Mucosa of descending colon (tissue), 3 donors: ENCODE measurements around the gene FN1. TPM values are rescaled to one million over a fixed set of nuclear protein-coding genes. Genes with fewer than 3 reads are reported as not detected.
"Not testable (repeated sequence)": the region's sequence is repeated elsewhere in the genome, so short reads cannot be mapped to it uniquely, and the experiment has no call there.

Experiments used
- ATAC-seq: fragments of 200-7000 bp; cut with Tn5 transposase; one replicate; pipeline ENCODE4 v1.9.1; 2020; ENCODE audit warnings: mild to moderate bottlenecking, moderate library complexity
- DNase-seq, 3 donors: peaks; one replicate each; pipeline ENCODE4 v3.0.0-alpha.2; 2020
- H3K36me3 ChIP-seq: fragments of 200-600 bp; one replicate; pipeline ENCODE4 v1.8.0; 2021; ENCODE audit warnings: low read depth, mild to moderate bottlenecking
- H3K4me1 ChIP-seq: fragments of 200-600 bp; one replicate; pipeline ENCODE4 v1.8.0; 2021; ENCODE audit warnings: low read depth, mild to moderate bottlenecking
- H3K4me3 ChIP-seq: fragments of 200-600 bp; one replicate; pipeline ENCODE4 v1.8.0; 2021; ENCODE audit warnings: mild to moderate bottlenecking
- H3K9me3 ChIP-seq: fragments of 200-600 bp; one replicate; pipeline ENCODE4 v1.8.0; 2021; ENCODE audit warnings: mild to moderate bottlenecking
- intact Hi-C, 2 donors: fragments of 100-400 bp; cut with DNase I in 1 of 2; cut with micrococcal nuclease in 1 of 2; formaldehyde crosslinking; loops; one replicate each; pipeline versions ENCODE4 v1.11.0 to v1.11.1; 2022; cut with DNase I, micrococcal nuclease
- total RNA-seq, 3 donors: library from RNA; stranded (reverse); fragmentation: NEBNext Ultra II Directional in 2 of 3; extraction: Animal tissue kit (Norgen Biotek cat#: 25700) in 2 of 3; gene quantifications; one replicate each; pipeline versions ENCODE4 v1.2.1 to v1.2.4, GENCODE V29; 2021 to 2023
- TF ChIP-seq, protein P1 (sequence below): fragments of 200-600 bp; IDR thresholded peaks from one replicate; pipeline ENCODE4 v1.8.0; 2022; ENCODE audit warnings: antibody characterized with exemption, mild to moderate bottlenecking
- donor health status: DM: no; HTN: no; CAD: no; lungs with moderate emphysema.
- donor health status: DM: no; HTN: no; CAD: no.
- donor health status: DM: no; HTN: yes; CAD: no.

FN1 gene
- total RNA-seq, 3 donors from 2014 or later, result 30.3 to 1,060 (median 208) TPM

DNA sequence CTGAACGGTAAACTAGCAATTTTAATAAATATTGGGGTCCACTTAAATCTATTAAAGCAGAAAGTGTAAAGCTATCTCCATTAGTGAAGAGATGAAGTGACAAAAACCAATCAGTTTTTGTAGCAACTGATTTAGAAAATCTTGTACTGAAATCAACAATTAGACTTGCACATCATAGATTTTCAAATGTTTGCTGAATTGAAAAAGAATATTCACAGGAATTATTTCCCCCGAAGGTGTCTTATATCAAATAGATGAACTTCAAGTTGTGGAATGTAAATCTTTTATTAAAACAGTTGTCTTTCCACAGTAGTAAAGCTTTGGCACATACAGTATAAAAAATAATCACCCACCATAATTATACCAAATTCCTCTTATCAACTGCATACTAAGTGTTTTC is 75.3 kb downstream of the FN1 start:
- Histone ChIP-seq H3K9me3 (no peaks in the 10 kb centered on the region), H3K36me3 (no peaks in the 10 kb centered on the region), H3K4me1 (no peaks in the 10 kb centered on the region), H3K4me3 (no peak overlapping the region)
- ATAC-seq (no peak), DNase-seq (no peak)
- TF ChIP-seq, protein P1, sequence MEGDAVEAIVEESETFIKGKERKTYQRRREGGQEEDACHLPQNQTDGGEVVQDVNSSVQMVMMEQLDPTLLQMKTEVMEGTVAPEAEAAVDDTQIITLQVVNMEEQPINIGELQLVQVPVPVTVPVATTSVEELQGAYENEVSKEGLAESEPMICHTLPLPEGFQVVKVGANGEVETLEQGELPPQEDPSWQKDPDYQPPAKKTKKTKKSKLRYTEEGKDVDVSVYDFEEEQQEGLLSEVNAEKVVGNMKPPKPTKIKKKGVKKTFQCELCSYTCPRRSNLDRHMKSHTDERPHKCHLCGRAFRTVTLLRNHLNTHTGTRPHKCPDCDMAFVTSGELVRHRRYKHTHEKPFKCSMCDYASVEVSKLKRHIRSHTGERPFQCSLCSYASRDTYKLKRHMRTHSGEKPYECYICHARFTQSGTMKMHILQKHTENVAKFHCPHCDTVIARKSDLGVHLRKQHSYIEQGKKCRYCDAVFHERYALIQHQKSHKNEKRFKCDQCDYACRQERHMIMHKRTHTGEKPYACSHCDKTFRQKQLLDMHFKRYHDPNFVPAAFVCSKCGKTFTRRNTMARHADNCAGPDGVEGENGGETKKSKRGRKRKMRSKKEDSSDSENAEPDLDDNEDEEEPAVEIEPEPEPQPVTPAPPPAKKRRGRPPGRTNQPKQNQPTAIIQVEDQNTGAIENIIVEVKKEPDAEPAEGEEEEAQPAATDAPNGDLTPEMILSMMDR, result no peak
- intact Hi-C loops, result no loop called here

DNA sequence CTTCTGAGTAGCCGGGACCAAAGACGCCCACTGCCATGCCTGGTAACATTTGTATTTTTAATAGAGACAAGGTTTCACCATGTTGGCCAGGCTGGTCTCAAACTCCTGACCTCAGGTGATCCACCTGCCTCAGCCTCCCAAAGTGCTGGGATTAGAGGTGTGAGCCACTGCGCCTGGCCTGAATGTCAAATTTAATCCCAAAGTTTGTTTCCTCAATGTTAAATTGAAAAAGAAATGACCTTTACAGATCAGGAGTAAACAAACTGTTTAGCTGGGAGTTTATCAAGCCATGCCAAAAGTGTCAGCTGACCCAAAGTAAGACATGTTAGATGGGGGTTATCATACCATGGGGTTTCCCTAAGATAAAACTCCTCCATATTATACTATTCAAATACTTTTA is 75.8 kb downstream of the FN1 start:
- intact Hi-C loops, ATAC-seq: not testable (repeated sequence)

DNA sequence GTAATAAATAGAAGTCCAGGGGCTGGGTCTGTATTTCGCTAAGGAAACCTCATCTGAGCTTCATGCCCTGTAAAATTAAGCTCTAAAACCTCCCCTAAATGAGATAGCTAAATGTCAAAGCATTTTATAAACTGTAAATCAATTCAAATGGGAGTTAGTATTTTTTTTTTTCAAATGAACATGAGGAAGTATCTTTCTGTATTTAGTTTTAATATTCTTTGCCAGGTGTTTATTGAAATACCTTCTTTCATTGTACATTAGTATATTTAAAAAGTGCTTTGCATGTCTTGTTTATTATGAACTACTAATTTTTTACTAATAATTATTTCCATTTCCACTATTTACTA is 76.3 kb downstream of the FN1 start:
- Histone ChIP-seq H3K4me3 (no peak overlapping the region), H3K4me1 (no peaks in the 10 kb centered on the region), H3K9me3 (no peaks in the 10 kb centered on the region), H3K36me3 (no peaks in the 10 kb centered on the region)
- intact Hi-C loops, result no loop called here
- TF ChIP-seq, protein P1, result no peak
- ATAC-seq (no peak), DNase-seq (no peak)

More for the DNA sequence above, 75.8 kb downstream of the FN1 start:
- not testable (repeated sequence) for H3K9me3 ChIP-seq, H3K4me3 ChIP-seq, H3K36me3 ChIP-seq, DNase-seq, H3K4me1 ChIP-seq

DNA sequence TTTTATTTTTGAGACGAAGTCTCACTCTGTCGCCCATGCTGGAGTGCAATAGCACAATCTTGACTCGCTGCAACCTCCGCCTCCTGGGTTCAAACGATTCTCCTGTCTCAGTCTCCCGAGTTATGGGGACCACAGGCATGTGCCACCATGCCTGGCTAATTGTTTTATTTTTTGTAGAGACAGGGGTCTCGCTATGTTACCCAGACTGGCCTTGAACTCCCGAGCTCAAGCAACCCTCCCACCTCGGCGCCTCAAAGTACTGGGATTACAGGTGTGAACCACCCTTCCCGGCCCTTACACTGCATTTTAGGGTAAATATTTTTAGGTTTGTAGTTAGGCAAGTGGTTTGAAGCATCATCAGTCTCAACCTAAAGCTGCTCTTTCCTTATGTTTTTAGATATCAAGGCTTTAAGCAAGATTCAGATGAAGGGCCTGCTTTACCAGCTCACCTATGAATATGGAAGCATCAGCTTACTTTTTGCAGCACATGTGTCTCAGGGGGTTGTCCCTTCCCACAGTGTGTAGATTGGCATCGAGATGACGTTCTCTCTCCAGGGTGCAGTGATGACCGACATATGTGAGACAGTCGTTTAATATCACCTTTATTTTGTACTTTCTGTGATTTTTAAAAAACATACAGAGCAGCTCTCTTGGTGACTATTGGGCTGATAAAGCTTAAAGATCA is 76.8 kb downstream of the FN1 start:
- Histone ChIP-seq H3K9me3 (no peaks in the 10 kb centered on the region), H3K4me3 (no peak overlapping the region), H3K36me3 (no peaks in the 10 kb centered on the region), H3K4me1 (no peaks in the 10 kb centered on the region)
- intact Hi-C loops, result no loop called here
- TF ChIP-seq, protein P1, result no peak
- DNase-seq, result no peak
- ATAC-seq, result no peak

DNA sequence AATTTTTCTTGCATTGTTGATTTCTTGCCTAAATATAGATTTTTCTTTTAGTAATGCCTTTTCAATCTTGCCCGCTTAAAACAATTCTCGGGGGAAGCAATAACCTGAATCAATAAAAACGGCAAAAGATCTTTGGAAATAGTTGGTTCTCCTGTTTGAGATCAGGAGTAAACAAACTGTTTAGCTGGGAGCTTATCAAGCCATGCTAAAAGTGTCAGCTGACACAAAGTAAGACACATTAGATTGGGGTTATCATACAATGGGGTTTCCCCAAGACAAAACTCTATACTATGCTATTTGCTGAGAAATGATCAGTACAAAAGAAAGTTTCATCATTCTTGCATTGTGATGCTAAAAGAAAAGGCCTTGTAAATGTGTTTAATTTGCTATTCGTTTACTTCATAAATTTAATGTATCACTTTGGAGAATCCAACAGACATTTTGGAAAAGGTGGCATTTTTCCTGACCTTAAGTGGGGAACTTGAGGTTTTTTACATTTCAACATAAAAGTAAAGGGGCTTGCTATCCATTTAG is 77.5 kb downstream of the FN1 start:
- no peaks in the 10 kb centered on the region for H3K4me1 ChIP-seq
- ATAC-seq (no peak), DNase-seq (no peak)
- no peak overlapping the region for H3K4me3 ChIP-seq
- TF ChIP-seq, protein P1, result no peak
- intact Hi-C loops, result no loop called here
- H3K9me3 ChIP-seq, result no peaks in the 10 kb centered on the region
- no peaks in the 10 kb centered on the region for H3K36me3 ChIP-seq

DNA sequence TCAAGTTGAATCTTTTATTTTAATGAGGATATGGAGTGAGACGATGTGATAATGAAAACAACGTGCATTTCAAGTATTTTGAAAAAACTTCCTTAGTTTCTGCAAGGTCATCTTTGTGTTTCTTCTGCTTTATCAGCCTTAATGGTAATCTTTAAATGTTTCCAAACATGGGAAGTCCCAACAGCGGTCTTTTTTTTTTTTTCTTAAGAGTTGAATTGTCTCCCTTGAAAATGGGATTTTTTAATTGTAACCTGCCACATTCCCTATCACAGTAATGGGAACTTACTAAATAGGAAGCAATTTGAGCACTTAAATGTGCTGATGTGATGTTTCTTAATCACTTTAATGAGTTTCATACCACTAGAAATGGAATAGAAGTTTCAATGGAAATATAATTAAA is 78.2 kb downstream of the FN1 start:
- intact Hi-C loops, result no loop called here
- ATAC-seq (no peak), DNase-seq (no peak)
- Histone ChIP-seq H3K4me3 (no peak overlapping the region), H3K4me1 (no peaks in the 10 kb centered on the region), H3K36me3 (no peaks in the 10 kb centered on the region), H3K9me3 (no peaks in the 10 kb centered on the region)
- TF ChIP-seq, protein P1, result no peak
